HepG2 (cell line): ENCODE results near the gene AAMP. TPM values are rescaled to one million over a fixed set of nuclear protein-coding genes. Genes with fewer than 3 reads are reported as not detected.
A peak's percentile ranks its signal among the peaks of the same experiment; 100 is the strongest.

Experiments
- CREB1 ChIP-seq, 2 experiments: fragments of 450-650 bp in 1 of 2; IDR thresholded peaks; 2 replicates each; pipeline ENCODE4 v1.6.1; 2016 to 2017; ENCODE audit warnings: control low read depth in 1 of 2, mild to moderate bottlenecking in 1 of 2, missing compliant biosample characterization in 1 of 2, missing genetic modification characterization in 1 of 2
- FOXA1 ChIP-seq, 2 experiments: fragments of 450-650 bp in 1 of 2; sonication (generic) in 1 of 2; formaldehyde crosslinking in 1 of 2; IDR thresholded peaks; 2 replicates each; pipeline versions ENCODE4 v1.4.0 to v1.6.1; 2016 to 2020; ENCODE audit warnings: missing genetic modification reagents in 1 of 2
- IKZF1 ChIP-seq: fragments of 450-650 bp; IDR thresholded peaks from 2 replicates; pipeline ENCODE4 v1.7.1; 2016
- LCORL ChIP-seq, 2 experiments: fragments of 450-650 bp in 1 of 2; sonication (generic) in 1 of 2; formaldehyde crosslinking in 1 of 2; IDR thresholded peaks; 2 replicates each; pipeline versions ENCODE4 v1.5.0 to v1.6.1; 2017 to 2020; ENCODE audit warnings: antibody characterized with exemption in 1 of 2, missing genetic modification reagents in 1 of 2
- MIER2 ChIP-seq: IDR thresholded peaks from 2 replicates; pipeline ENCODE4 v1.6.1; 2016; ENCODE audit warnings: missing biosample characterization, missing genetic modification reagents
- REL ChIP-seq: sonication (generic); formaldehyde crosslinking; conservative IDR thresholded peaks from 2 replicates; pipeline ENCODE4 v1.8.0; 2022; ENCODE audit warnings: mild to moderate bottlenecking, missing genetic modification reagents, moderate library complexity
- TEAD3 ChIP-seq: optimal IDR thresholded peaks from 2 replicates; pipeline ENCODE3; 2016; ENCODE audit warnings: borderline replicate concordance
- ZMAT3 ChIP-seq: sonication (generic); formaldehyde crosslinking; conservative IDR thresholded peaks from 2 replicates; pipeline ENCODE4 v1.7.0; 2021; ENCODE audit warnings: missing genetic modification reagents
- ZNF652 ChIP-seq: IDR thresholded peaks from 2 replicates; pipeline ENCODE4 v1.6.1; 2016; ENCODE audit warnings: low read depth, borderline replicate concordance
- polyA plus RNA-seq, 8 experiments: library from polyadenylated mRNA; depleted of rRNA in 3 of 8; stranded (reverse) in 7 of 8; unstranded in 1 of 8; fragments of >200 nt; fragmentation: Illumina TruSeq in 4 of 8; extraction: Trizol in 4 of 8; gene quantifications; 2 replicates each; pipeline versions ENCODE4 v1.2.1 to v1.2.3, GENCODE V29; 2011 to 2016; ENCODE audit warnings: low read depth in 4 of 8, missing spikeins in 1 of 8, mixed read lengths in 1 of 8; ENCODE audit not compliant: insufficient read depth in 1 of 8
- total RNA-seq, 5 experiments: library from RNA; depleted of rRNA; stranded (reverse); fragments of >200 nt; fragmentation: Illumina TruSeq; extraction: Trizol; gene quantifications; 2 replicates each; pipeline ENCODE4 v1.2.3, GENCODE V29; 2016; ENCODE audit warnings: low read depth in 1 of 5
- TF ChIP-seq, protein P1 (sequence below): sonication (generic); formaldehyde crosslinking; IDR thresholded peaks from 2 replicates; pipeline ENCODE4 v1.4.0; 2020; ENCODE audit warnings: missing genetic modification reagents
- TF ChIP-seq, protein P2 (sequence below): sonication (generic); formaldehyde crosslinking; IDR thresholded peaks from 2 replicates; pipeline ENCODE4 v1.4.0; 2020; ENCODE audit warnings: mild to moderate bottlenecking, missing genetic modification reagents
- TF ChIP-seq, protein P3 (sequence below): sonication (generic); formaldehyde crosslinking; IDR thresholded peaks from 2 replicates; pipeline ENCODE4 v1.9.0; 2021; ENCODE audit warnings: missing genetic modification reagents, mild to moderate bottlenecking, borderline replicate concordance
- TF ChIP-seq, protein P4 (sequence below): sonication (generic); formaldehyde crosslinking; IDR thresholded peaks from 2 replicates; pipeline ENCODE4 v1.8.0; 2022; ENCODE audit warnings: mild to moderate bottlenecking, missing genetic modification reagents, moderate library complexity
- TF ChIP-seq, protein P5 (sequence below): IDR thresholded peaks from 2 replicates; pipeline ENCODE4 v1.6.1; 2012; ENCODE audit warnings: low read depth, low read length, improper control_type of control experiment

AAMP gene
- total and polyA plus RNA-seq, 2 of the 13 experiments (the other 11 are each of a cell fraction or from before 2014, with no cell fraction given) = 110 to 186 TPM

DNA sequence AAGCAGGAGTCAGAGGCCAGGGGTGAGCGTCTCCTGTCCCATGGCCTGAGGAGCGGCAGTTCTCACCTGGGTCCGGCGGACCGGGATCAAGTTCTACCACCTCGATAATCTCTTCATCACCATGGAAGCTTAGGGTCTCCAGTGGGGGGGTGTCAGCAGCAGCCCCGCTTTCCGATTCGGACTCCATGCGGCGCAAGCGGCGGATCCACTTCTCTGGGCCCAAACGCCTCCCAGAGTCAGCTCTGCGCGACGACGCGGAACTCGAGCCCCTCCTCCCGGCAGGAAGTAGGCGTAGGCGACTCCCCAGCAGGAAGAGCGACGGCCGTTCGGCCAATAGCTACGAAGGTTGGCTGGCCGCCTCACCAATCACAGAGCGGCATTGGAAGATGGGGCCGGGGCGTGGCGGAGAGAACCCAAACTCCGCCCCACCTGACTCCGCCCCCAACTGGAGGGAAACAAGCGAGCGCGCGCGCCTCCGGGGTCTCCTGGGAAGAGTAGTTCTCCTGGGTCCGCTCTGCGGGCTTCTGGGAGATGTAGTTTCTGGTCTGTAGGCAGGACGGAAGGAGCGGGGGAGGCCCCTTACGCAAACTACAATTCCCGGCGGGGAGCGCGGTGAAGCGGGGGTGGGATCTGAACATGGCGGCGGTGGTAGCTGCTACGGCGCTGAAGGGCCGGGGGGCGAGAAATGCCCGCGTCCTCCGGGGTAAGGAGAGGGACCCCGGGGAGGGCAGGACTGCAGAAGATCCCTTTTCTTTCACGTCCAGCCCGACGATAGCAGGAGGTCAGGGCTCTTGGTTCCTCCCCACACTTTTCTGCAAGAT lies at the start of gene AAMP, which contains the start of gene PNKD (continued):
- TF ChIP-seq, protein P1, sequence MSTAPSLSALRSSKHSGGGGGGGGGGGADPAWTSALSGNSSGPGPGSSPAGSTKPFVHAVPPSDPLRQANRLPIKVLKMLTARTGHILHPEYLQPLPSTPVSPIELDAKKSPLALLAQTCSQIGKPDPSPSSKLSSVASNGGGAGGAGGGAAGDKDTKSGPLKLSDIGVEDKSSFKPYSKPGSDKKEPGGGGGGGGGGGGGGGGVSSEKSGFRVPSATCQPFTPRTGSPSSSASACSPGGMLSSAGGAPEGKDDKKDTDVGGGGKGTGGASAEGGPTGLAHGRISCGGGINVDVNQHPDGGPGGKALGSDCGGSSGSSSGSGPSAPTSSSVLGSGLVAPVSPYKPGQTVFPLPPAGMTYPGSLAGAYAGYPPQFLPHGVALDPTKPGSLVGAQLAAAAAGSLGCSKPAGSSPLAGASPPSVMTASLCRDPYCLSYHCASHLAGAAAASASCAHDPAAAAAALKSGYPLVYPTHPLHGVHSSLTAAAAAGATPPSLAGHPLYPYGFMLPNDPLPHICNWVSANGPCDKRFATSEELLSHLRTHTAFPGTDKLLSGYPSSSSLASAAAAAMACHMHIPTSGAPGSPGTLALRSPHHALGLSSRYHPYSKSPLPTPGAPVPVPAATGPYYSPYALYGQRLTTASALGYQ = peak; percentile 60; the same call in 1 of the 2 replicates
- no peak for TF ChIP-seq ZNF652
- TF ChIP-seq ZMAT3 (CRISPR knock-in tag) = peak; percentile 35; the same call in 1 of the 2 replicates
- TF ChIP-seq, protein P2, sequence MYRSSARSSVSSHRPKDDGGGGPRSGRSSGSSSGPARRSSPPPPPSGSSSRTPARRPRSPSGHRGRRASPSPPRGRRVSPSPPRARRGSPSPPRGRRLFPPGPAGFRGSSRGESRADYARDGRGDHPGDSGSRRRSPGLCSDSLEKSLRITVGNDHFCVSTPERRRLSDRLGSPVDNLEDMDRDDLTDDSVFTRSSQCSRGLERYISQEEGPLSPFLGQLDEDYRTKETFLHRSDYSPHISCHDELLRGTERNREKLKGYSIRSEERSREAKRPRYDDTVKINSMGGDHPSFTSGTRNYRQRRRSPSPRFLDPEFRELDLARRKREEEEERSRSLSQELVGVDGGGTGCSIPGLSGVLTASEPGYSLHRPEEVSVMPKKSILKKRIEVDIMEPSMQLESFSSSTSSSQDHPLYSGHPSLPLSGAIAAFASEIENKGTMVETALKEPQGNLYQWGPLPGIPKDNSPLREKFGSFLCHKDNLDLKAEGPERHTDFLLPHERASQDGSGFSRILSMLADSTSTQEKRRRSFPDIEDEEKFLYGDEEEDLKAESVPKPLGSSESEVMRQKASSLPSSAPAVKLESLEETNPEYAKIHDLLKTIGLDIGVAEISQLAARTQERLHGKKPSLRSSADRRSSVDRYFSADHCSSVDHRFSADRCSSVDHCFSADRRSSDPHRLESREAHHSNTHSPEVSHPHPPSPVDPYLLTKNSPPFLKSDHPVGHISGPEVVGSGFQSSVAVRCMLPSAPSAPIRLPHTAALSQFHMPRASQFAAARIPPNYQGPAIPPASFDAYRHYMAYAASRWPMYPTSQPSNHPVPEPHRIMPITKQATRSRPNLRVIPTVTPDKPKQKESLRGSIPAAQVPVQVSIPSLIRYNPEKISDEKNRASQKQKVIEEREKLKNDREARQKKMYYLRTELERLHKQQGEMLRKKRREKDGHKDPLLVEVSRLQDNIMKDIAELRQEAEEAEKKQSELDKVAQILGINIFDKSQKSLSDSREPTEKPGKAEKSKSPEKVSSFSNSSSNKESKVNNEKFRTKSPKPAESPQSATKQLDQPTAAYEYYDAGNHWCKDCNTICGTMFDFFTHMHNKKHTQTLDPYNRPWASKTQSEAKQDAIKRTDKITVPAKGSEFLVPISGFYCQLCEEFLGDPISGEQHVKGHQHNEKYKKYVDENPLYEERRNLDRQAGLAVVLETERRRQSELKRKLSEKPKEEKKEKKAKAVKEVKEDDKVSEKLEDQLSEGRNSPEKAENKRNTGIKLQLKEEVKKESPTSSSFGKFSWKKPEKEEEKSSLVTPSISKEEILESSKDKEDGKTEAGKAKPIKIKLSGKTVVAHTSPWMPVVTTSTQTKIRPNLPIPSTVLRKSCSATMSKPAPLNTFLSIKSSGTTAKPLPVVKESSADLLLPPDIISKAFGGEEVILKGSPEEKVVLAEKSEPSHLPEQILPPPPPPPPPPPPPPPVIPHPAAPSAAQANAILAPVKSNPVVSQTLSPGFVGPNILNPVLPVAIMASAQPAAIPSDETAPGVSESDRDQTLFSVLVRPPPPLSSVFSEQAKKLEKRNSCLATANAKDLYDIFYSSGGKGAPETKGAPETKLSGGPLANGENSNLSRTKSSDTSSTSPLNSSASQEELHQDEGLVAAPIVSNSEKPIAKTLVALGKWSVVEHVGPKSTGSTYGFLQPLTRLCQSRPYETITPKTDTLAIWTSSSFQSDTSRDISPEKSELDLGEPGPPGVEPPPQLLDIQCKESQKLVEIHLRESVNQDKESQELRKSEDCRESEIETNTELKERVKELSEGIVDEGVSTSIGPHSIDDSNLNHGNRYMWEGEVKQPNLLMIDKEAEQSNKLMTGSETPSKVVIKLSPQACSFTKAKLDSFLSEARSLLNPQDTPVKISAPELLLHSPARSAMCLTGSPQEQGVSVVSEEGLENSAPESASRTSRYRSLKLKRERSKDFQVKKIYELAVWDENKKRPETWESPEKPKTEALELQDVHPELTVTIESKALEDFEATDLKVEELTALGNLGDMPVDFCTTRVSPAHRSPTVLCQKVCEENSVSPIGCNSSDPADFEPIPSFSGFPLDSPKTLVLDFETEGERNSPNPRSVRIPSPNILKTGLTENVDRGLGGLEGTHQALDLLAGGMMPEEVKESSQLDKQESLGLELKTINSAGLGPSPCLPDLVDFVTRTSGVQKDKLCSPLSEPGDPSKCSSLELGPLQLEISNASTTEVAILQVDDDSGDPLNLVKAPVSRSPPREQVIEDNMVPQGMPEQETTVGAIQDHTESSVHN = peak; percentile 63; the same call in 1 of the 2 replicates
- no peak for TF ChIP-seq MIER2 (CRISPR knock-in tag)
- TF ChIP-seq REL = no peak
- TF ChIP-seq FOXA1 (IDR thresholded peaks at IDR 0.05) = no peak
- no peak for TF ChIP-seq FOXA1 (CRISPR knock-in tag; IDR thresholded peaks at IDR 0.05)
- TF ChIP-seq, protein P3, sequence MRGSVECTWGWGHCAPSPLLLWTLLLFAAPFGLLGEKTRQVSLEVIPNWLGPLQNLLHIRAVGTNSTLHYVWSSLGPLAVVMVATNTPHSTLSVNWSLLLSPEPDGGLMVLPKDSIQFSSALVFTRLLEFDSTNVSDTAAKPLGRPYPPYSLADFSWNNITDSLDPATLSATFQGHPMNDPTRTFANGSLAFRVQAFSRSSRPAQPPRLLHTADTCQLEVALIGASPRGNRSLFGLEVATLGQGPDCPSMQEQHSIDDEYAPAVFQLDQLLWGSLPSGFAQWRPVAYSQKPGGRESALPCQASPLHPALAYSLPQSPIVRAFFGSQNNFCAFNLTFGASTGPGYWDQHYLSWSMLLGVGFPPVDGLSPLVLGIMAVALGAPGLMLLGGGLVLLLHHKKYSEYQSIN (CRISPR knock-in tag) = no peak
- TF ChIP-seq LCORL (IDR thresholded peaks at IDR 0.05) = no peak
- TF ChIP-seq LCORL (CRISPR knock-in tag; IDR thresholded peaks at IDR 0.05) = peak; percentile 14; the same call in 1 of the 2 replicates
- TF ChIP-seq, protein P4, sequence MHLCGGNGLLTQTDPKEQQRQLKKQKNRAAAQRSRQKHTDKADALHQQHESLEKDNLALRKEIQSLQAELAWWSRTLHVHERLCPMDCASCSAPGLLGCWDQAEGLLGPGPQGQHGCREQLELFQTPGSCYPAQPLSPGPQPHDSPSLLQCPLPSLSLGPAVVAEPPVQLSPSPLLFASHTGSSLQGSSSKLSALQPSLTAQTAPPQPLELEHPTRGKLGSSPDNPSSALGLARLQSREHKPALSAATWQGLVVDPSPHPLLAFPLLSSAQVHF (CRISPR knock-in tag) = no peak
- peak; percentile 19 for TF ChIP-seq TEAD3 (CRISPR knock-in tag)
- no peak for TF ChIP-seq IKZF1
- TF ChIP-seq, protein P5, sequence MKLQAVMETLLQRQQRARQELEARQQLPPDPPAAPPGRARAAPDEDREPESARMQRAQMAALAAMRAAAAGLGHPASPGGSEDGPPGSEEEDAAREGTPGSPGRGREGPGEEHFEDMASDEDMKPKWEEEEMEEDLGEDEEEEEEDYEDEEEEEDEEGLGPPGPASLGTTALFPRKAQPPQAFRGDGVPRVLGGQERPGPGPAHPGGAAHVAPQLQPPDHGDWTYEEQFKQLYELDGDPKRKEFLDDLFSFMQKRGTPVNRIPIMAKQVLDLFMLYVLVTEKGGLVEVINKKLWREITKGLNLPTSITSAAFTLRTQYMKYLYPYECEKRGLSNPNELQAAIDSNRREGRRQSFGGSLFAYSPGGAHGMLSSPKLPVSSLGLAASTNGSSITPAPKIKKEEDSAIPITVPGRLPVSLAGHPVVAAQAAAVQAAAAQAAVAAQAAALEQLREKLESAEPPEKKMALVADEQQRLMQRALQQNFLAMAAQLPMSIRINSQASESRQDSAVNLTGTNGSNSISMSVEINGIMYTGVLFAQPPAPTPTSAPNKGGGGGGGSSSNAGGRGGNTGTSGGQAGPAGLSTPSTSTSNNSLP = no peak
- peak; percentile 88 for TF ChIP-seq CREB1 (IDR thresholded peaks at IDR 0.05)
- peak; percentile 90 for TF ChIP-seq CREB1 (CRISPR knock-in tag; IDR thresholded peaks at IDR 0.05)
